Breast epithelium (tissue), 3 donors: ENCODE results near the gene TP53INP2.

Source experiments
- CTCF ChIP-seq, 3 donors: fragments of 450-650 bp; IDR thresholded peaks; one replicate each; pipeline ENCODE4 v1.5.1; 2016 to 2017; ENCODE audit warnings: antibody characterized with exemption in 3 of 3, mild to moderate bottlenecking in 3 of 3, moderate library complexity in 3 of 3
- POLR2A ChIP-seq: fragments of 450-650 bp; IDR thresholded peaks from one replicate; pipeline ENCODE4 v1.6.1; 2016; ENCODE audit warnings: antibody characterized with exemption, mild to moderate bottlenecking, moderate library complexity

GRCh38 chr20:34746674-34747073 is 42.5 kb downstream of the TP53INP2 start:
- TF ChIP-seq CTCF (IDR thresholded peaks at IDR 0.05) (no peak), POLR2A (no peak)
